Rectal smooth muscle tissue (tissue), 1 donor: ENCODE data around the gene NDUFB10.

Source experiments
- H3K27ac ChIP-seq: one replicate; pipeline ENCODE4 v1.7.0; 2013; ENCODE audit warnings: low read depth, low read length, inconsistent platforms
- H3K27me3 ChIP-seq: one replicate; pipeline ENCODE4 v1.7.0; 2013; ENCODE audit warnings: low read length; ENCODE audit not compliant: control insufficient read depth, insufficient read depth
- H3K36me3 ChIP-seq: one replicate; pipeline ENCODE4 v1.7.0; 2013; ENCODE audit warnings: low read length; ENCODE audit not compliant: control insufficient read depth, insufficient read depth
- H3K4me1 ChIP-seq: one replicate; pipeline ENCODE4 v1.7.0; 2013; ENCODE audit warnings: low read length; ENCODE audit not compliant: control insufficient read depth, insufficient read depth
- H3K4me3 ChIP-seq: one replicate; pipeline ENCODE4 v1.7.0; 2013; ENCODE audit warnings: low read length
- H3K9ac ChIP-seq: one replicate; pipeline ENCODE4 v1.7.0; 2013; ENCODE audit warnings: low read length

The NDUFB10 gene

DNA sequence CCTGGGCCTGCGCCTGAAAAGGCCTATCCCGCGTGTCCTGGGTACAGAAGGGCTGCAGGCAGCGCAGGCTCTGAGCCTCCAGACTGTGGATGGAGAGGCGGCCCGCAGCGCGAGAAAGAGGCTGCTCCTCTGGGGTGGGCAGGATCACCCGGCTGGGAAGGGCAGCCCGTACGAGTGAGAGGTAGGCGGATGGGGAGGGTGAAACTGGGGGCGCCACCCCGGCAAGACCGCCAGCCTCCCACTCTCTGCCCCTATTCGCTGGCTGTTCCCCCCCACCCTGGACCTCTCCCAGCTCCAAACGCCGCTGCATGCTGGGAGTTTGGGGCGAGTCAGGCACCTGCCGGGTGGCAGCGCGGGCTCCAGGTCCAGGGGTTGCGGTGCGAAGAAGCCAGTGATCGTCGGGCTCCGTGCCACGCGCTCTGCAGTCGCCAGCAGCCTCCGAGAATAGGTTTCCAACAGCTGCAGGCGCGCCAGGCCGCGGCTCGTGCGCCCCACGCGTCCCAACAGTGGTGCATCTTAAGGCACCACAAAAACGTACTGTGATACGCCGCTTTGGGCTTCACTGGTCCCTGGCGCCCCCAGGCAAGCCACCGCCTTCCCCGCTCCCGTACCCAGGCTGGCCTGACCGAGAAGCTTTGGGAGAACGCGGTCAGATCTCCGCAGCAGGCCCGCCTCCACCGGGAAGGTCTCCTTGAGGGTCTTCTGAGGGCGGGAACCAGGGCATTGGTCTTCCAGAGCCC, 20.9 kb downstream of the NDUFB10 start:
- peaks cover 7% of the 10 kb centered on the region for H3K4me1 ChIP-seq
- H3K27me3 ChIP-seq: peaks cover 17% of the 10 kb centered on the region
- no peak overlapping the region for H3K27ac ChIP-seq
- peak overlapping the region; percentile 19 for H3K4me3 ChIP-seq
- H3K36me3 ChIP-seq: peaks cover 18% of the 10 kb centered on the region
- H3K9ac ChIP-seq: no peak overlapping the region

DNA sequence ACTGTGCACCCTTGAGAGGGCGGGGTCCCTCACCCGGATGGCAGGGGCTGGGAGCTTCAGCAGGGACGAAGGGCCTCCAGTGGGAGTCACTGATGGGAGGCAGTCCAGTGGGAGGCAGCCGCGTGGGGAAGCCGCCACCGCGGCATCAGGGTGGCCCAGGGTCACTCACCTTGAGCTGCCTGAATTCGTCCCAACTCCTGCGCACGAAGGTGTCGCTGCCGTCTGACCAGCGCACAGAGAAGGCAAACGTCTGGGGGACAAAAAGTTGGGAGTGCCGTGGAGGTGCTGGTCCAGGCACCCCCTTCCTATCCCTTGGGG, 21.4 kb downstream of the NDUFB10 start:
- Histone ChIP-seq H3K27me3 (peaks cover 17% of the 10 kb centered on the region), H3K4me3 (peak overlapping the region; percentile 18), H3K27ac (no peak overlapping the region), H3K9ac (no peak overlapping the region), H3K36me3 (peaks cover 13% of the 10 kb centered on the region), H3K4me1 (peaks cover 7% of the 10 kb centered on the region)

DNA sequence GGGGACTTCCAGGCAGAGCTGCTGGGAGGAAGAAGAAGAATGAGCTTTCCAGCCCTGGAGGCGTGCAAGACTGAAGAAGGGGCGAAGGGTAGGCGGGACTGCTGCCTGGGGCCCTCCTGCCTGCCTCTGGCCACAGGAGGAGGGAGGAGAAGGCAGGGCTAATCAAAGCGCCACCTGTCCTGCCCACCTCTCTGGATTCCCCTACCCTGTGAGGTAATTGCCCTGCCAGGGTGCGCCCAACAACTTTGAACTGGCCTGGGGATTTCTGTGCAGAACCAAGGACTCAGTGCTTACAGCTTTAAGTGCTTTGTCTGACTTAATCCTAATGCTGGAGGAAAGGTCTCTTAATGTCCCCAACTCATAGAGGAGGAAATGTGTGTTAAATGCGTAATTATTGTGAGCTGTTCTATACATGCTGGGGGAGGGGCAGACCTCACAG, 22.1 kb downstream of the NDUFB10 start, which contains the start of gene NOXO1:
NOXO1 (minus strand) TSS at position 72 of the 439 bp plus-strand sequence. CDS start 290 bp downstream, outside the sequence.
- Histone ChIP-seq H3K9ac (no peak within 1 kb of the TSS), H3K27ac (no peak within 1 kb of the TSS), H3K36me3 (peaks cover 9% of the 10 kb centered on the region), H3K4me1 (peaks cover 7% of the 10 kb centered on the region), H3K4me3 (peak within 1 kb of the TSS; percentile 18), H3K27me3 (peaks cover 17% of the 10 kb centered on the region)

DNA sequence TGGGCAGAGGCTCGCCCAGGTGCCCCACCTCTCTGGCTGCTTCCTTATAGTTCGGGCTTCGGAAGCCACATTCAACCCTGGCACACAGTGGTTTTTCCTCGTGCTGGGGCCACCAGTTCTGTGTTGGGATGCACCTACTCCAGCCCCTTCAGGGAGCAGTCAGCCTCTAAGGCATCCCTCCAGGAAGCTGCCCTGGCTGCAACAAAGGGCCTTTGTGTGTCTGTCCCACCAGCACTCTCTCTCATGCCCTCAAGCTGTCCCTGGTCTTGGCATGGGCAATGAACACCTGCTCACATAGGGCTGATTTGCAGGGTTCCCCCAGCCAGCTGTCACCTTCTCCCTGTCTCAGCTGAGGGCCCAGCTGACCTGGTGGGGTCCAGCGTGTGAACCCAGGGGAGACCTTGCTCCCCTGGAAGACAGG, 22.7 kb downstream of the NDUFB10 start:
- no peak overlapping the region for H3K4me3 ChIP-seq
- H3K9ac ChIP-seq: no peak overlapping the region
- peaks cover 17% of the 10 kb centered on the region for H3K27me3 ChIP-seq
- H3K27ac ChIP-seq: no peak overlapping the region
- peaks cover 7% of the 10 kb centered on the region for H3K4me1 ChIP-seq
- peaks cover 8% of the 10 kb centered on the region for H3K36me3 ChIP-seq

DNA sequence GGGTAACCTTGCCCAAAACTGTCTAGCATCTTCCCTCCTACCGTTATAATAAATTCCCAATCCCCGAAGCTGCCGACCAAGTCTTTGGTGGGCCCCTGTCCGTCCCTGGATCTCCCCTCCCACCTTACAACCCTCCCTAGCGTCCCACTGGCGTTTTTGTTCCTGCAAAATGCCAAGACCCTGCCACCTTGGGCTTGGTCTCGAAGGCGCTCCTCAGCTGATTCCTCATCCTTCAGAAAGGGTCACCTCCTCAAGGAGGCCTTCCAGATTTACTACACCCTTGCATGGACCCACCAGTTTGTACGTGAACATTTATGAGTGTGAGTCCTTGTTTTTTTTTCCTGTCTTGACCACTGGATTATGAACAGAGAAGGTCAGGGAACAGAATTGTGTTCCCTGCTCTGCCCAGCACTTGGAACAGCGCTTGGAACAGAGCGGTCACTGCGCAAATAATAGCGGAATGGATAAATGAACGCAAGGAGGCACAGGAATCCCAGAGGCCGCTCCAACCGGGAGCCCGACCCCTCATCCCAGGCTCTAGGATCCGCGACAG, 23.7 kb downstream of the NDUFB10 start:
- peaks cover 17% of the 10 kb centered on the region for H3K27me3 ChIP-seq
- H3K9ac ChIP-seq: no peak overlapping the region
- peaks cover 7% of the 10 kb centered on the region for H3K4me1 ChIP-seq
- H3K27ac ChIP-seq: peak overlapping the region; percentile 51
- peaks cover 9% of the 10 kb centered on the region for H3K36me3 ChIP-seq
- H3K4me3 ChIP-seq: peak overlapping the region; percentile 74

DNA sequence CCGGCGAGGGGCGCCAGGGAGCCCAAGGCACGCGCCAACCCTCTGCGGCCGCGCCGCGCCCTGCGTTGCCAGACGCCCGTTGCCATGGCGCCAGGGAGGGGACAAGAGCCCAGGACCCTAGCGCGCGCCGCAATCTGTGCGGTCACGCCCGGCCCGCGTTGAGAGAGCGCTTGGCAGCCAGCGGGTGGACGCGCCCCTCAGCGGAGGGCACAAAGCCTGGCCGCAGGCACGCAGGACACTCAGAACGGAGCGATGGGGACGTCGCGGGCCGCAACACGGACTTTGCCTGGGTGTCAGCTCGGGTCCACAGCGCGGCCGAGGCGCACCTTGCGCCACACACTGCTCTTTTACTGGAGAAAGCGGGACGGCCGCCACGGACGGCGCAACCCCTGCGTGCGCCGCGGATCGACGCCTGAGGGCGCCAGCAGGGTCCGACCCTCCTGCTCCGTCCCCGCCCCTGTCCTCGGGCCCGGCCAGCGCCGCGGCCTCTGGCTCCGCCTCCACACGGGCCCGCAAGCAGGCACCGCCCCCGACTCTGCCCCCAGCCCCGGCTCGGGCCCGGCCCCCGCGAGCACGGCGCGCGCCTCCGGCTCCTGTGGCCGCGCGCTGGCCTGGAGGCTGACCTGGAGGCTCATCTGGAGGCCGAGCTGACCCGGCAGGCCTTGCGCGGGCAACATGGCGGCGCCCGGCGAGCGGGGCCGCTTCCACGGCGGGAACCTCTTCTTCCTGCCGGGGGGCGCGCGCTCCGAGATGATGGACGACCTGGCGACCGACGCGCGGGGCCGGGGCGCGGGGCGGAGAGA, 24.4 kb downstream of the NDUFB10 start, which contains the start of gene GFER:
GFER (plus strand) TSS at position 650 of the 803 bp plus-strand sequence; CDS start at position 676, 26 bp downstream.
- peak within 1 kb of the TSS; percentile 51 for H3K27ac ChIP-seq
- peaks cover 7% of the 10 kb centered on the region for H3K4me1 ChIP-seq
- H3K4me3 ChIP-seq: peak within 1 kb of the TSS; percentile 74
- peaks cover 20% of the 10 kb centered on the region for H3K27me3 ChIP-seq
- H3K9ac ChIP-seq: peak within 1 kb of the TSS; percentile 51
- H3K36me3 ChIP-seq: peaks cover 7% of the 10 kb centered on the region

DNA sequence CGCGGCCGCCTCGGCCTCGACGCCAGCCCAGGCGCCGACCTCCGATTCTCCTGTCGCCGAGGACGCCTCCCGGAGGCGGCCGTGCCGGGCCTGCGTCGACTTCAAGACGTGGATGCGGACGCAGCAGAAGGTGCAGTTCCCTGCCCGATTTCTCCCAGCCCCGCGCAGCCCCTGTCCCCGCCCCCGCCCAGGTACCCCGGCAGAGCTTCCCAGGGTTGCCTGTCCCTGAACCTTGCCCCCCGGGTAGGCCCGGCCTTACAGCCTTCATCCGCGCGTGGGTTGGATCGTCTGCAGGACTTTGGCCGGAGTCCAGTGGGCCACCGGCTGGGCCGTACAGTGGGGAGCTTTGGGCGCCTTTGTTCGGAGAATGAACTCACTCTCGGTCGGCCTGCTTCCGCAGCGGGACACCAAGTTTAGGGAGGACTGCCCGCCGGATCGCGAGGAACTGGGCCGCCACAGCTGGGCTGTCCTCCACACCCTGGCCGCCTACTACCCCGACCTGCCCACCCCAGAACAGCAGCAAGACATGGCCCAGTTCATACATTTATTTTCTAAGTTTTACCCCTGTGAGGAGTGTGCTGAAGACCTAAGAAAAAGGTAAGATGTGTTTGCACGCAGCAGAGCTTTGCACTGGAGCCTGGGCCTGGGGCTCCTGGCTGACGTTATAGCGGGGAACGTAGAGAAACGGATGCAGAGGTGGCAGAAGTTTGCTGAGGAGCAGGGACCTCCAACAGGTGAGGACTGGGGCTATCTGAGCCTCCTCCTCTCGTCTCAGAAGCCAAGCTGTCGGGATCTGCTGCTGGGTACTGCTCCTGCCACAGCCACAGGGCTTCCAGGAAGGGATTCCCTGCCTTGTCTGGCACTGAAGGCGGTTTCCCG, 25.2 kb downstream of the NDUFB10 start:
- Histone ChIP-seq H3K36me3 (peaks cover 7% of the 10 kb centered on the region), H3K9ac (peak overlapping the region; percentile 51), H3K4me1 (peaks cover 7% of the 10 kb centered on the region), H3K27me3 (peaks cover 23% of the 10 kb centered on the region), H3K4me3 (peak overlapping the region; percentile 74), H3K27ac (peak overlapping the region; percentile 51)

DNA sequence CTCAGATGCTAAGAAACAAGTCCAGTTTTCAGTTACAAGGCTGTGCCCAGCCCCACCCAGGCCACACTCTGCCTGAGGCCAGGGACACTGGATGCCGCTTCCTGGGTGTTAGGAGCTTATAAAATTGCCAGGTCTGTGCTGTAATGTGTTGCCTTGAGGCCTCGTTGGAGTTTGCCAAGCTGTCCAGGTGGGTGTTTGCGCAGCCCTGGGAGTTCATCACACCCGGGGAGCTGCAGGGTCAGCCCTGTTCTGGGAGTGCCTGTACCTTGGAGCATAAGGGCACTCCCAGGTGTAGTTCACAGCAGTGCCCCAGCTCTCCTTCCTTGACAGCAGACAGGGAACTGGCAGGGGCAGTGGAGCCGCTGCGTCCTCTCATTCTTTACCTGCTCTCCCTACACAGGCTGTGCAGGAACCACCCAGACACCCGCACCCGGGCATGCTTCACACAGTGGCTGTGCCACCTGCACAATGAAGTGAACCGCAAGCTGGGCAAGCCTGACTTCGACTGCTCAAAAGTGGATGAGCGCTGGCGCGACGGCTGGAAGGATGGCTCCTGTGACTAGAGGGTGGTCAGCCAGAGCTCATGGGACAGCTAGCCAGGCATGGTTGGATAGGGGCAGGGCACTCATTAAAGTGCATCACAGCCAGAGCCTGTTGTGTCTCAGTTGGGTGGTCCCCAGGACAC, 26.3 kb downstream of the NDUFB10 start:
- no peak overlapping the region for H3K27ac ChIP-seq
- peak overlapping the region; percentile 51 for H3K9ac ChIP-seq
- peaks cover 25% of the 10 kb centered on the region for H3K27me3 ChIP-seq
- peaks cover 7% of the 10 kb centered on the region for H3K36me3 ChIP-seq
- peaks cover 7% of the 10 kb centered on the region for H3K4me1 ChIP-seq
- peak overlapping the region; percentile 74 for H3K4me3 ChIP-seq

DNA sequence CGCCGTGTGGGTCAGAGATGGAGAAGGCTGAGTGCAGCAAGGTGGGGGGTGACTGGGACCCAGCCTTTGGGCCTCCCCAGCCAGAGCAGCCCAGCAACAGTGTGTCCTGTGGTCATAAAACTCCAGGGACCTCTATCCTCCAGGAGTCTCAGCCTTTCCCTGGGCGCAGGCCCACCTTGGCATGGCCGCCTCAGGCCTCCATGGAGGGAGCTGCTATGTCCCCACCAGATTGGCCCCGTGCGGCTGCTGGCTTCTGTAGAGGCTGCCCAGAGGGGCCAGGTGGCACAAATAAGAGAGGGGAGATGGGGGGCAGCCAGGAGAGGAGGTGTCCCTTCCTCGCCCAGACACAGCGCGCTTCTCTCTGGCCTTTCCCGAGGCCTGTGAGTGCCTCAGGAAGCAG, 27.9 kb downstream of the NDUFB10 start:
- Histone ChIP-seq H3K36me3 (peaks cover 7% of the 10 kb centered on the region), H3K4me3 (no peak overlapping the region), H3K4me1 (peaks cover 7% of the 10 kb centered on the region), H3K27ac (no peak overlapping the region), H3K9ac (no peak overlapping the region), H3K27me3 (peaks cover 26% of the 10 kb centered on the region)

DNA sequence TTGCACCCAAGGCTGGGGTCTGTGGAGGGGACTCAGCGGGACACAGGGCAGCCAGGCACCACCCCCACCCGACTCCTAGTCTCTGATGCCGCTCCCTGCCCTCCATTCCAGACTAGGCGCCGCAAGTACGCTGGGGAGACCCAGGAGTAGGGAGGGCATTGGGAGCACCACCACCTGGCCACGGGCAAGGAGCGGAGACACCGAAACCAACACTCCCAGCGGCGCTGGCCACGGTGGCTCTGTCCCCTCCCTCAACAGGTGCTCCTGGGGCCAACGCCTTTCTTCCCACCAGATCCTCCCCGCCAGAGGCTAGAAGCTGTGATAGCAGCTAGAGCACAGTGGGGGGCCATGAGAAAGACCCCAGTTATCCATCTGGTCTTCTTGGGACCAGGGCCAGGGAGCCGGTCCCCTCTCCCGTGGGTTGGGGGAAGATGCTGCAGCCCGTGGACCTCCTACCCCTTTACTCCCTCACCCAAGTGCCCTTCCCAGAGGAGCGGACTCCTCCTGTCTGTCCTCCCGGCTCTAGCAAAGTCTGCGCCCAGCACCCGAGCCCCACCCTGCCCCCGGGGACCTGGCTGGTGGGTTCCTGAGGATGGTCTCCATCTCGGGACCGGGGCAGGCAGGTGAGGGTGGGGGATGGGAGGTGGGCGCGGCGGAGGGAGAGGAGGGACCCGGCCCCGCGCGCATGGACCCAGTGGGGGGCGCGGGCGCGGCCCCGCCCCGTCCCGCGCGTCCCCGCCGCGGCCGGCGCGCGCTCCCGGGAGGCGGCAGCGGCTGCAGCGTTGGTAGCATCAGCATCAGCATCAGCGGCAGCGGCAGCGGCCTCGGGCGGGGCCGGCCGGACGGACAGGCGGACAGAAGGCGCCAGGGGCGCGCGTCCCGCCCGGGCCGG, 30.1 kb downstream of the NDUFB10 start, which contains the start of gene SYNGR3:
SYNGR3 (plus strand) TSS at position 762 of the 892 bp plus-strand sequence. CDS start 133 bp downstream, outside the sequence.
- H3K36me3 ChIP-seq: peaks cover 7% of the 10 kb centered on the region
- no peak within 1 kb of the TSS for H3K9ac ChIP-seq
- peaks cover 7% of the 10 kb centered on the region for H3K4me1 ChIP-seq
- no peak within 1 kb of the TSS for H3K27ac ChIP-seq
- peaks cover 24% of the 10 kb centered on the region for H3K27me3 ChIP-seq
- H3K4me3 ChIP-seq: peak within 1 kb of the TSS; percentile 45

DNA sequence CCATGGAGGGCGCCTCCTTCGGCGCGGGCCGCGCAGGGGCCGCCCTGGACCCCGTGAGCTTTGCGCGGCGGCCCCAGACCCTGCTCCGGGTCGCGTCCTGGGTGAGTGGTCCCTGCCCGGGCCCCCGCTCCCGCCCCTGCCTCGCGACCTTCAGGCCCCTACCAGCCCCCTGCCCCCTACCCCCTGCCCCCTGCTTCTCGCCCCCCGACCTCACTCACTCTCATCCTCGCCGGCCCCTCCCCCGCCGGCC, 30.7 kb downstream of the NDUFB10 start:
- Histone ChIP-seq H3K27me3 (peaks cover 24% of the 10 kb centered on the region), H3K4me1 (peaks cover 2% of the 10 kb centered on the region), H3K36me3 (peaks cover 7% of the 10 kb centered on the region), H3K4me3 (no peak overlapping the region), H3K9ac (no peak overlapping the region), H3K27ac (no peak overlapping the region)
